Activated CD4-positive, alpha-beta T cell treated with anti-CD3 and anti-CD28 coated beads, Interleukin-2, amount 50 U/mL, for 4 hours (primary cell): Measurements from ENCODE around the gene RALB.

Experiments used
- DNase-seq, 2 experiments: peaks; one replicate each; pipeline ENCODE4 v3.0.0-alpha.2; 2020

The RALB gene

GRCh38 chr2:120252225-120253020 is at the start of gene RALB:
Gene RALB (plus strand): TSS chr2:120252852. CDS start chr2:120278665, 25,813 bp downstream.
- DNase-seq: peak; percentile 98

- DNase-seq: no peak
Observed at GRCh38 chr2:120203251-120204021, 49.2 kb upstream of the RALB start.

- no peak for DNase-seq
Observed at GRCh38 chr2:120204022-120204405, 48.6 kb upstream of the RALB start.

DNA sequence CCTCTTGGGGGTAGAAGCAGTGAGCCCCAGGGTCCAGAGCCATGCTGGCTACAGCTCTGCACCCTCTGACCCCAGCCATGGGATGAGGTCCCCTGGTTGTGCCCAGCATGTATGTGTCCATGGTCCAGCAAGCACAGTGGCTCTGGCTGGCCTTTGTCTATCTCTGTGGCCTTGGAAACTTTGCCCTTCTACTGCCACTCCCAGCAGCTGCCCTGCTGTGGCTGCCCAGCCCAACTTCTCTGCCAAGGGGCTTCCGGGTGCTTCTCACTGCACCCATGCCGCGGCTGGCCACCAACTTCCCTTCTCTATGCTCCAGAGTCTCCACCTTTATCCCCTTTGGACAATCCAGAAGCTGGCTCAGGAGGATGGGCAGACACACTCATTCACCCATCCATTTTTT is 48.2 kb upstream of the RALB start:
- DNase-seq: no peak

DNA sequence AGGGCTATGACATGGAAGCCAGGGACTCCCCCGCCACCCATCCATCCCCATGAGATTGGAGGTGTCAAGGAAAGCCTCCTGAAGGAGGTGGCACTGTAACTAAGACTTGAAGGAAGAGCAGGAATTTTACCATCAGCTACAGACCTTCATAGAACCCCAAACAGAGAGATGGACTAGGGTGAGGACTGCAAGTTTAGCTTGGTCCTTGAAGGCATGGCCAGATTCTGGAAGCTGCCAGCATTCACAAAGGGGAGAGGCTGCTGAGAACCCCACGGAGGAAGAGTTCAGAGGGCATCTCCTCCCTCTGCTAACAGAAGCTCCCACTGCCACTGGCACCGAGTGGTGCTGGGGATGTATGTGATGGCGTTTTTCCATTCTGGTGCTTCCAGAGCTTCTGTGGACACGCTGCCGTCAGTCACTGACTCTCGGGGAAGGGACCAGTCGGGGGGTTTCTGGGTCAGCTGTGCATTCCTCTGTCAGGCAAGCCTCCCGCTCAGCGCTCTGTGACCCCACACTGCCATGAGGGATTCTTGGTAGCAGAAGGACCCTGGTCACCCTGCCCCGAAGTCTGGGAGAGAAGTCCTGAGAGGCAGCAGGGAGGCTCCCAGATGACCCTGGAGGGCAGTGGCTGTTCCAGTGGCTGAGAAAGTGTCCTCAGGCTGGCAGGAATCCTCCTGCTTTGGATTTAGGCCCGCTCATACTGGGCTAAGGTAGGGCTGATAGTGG is 47.5 kb upstream of the RALB start:
- DNase-seq: no peak

GRCh38 chr2:120206022-120206581 is 46.5 kb upstream of the RALB start:
- peak in 1 of 2 experiments; percentile 24 for DNase-seq

GRCh38 chr2:120208381-120209353 is 44.0 kb upstream of the RALB start:
- DNase-seq: no peak

GRCh38 chr2:120209427-120210269 is 43.0 kb upstream of the RALB start:
- DNase-seq: no peak

GRCh38 chr2:120210270-120210693 is 42.4 kb upstream of the RALB start:
- DNase-seq: no peak

GRCh38 chr2:120218181-120218580 is 34.5 kb upstream of the RALB start:
- DNase-seq: no peak

DNA sequence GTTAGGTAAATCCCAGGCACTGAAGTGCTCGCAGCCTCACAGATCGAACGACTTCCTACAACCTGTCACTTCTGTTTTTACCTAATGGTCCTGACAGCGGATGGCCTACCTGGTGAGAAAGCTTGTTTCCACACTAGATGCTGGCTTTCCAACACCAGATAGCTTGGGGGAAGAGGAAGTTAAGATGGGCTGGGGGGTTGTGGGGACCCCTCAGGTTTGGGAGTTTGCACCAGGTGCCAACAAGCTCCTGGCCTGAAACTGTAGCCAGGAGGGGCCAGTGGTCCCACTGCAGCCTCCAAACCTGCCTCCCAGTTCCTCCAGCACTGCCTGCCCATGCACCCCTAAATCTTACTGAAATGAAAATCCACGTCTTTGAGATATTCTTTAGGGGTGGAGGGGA is 33.4 kb upstream of the RALB start:
- no peak for DNase-seq

DNA sequence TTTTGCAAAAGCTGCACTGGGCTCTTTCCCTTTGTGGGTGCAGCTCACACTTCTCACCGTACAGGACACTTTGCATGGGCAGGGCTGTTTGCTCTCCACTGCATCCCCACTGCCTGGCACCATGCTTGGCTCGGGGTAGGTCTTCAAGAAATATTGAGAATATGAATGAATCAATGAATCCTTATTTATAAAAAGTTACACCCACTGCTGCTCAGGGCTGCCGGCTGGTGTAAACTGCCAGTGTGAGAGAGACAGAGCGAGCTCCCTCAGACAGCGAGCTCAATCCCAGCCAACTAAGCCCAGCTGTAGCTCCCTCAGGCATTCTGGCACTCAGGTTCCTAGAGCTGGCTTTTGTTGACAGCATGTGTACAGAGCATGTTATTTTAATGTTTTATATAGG is 32.9 kb upstream of the RALB start:
- DNase-seq: no peak

DNA sequence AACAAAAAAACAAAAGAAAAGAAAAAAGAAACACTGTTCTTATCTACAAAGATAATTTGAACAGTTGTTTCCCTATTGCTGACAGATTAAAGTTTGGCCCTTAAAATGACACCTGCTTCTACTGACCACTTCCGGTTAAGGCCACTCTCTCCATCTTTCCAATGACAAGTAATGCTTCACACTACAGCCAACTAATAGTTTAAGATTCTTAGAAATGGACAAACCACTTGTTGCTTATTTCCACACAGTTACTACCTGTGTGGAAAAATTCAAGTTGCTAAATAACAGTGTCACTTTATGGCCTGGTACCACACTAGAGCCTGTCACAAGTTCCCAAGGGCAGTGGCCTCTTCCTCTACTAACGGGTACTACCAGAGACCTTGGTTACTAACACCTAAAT is 31.9 kb upstream of the RALB start:
- DNase-seq: no peak

DNA sequence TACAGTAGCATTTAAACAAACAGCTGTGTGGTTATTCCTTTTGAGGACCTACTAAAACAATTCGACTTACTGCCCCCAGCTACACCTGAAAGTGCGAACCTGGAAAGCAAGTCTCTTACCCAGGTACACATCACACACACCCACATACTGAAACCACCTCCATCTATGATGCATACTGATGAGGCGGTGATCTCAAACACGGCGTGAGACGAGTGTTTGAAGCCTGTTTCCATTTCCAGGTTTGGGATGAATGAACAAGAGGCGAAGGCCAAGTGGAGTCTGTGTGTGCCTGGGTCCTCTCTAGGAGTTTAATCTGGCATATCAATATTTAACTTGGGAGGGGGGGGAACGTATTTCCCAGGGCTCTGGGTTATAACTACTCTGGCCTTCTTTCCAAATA is 31.0 kb upstream of the RALB start:
- DNase-seq: no peak

DNA sequence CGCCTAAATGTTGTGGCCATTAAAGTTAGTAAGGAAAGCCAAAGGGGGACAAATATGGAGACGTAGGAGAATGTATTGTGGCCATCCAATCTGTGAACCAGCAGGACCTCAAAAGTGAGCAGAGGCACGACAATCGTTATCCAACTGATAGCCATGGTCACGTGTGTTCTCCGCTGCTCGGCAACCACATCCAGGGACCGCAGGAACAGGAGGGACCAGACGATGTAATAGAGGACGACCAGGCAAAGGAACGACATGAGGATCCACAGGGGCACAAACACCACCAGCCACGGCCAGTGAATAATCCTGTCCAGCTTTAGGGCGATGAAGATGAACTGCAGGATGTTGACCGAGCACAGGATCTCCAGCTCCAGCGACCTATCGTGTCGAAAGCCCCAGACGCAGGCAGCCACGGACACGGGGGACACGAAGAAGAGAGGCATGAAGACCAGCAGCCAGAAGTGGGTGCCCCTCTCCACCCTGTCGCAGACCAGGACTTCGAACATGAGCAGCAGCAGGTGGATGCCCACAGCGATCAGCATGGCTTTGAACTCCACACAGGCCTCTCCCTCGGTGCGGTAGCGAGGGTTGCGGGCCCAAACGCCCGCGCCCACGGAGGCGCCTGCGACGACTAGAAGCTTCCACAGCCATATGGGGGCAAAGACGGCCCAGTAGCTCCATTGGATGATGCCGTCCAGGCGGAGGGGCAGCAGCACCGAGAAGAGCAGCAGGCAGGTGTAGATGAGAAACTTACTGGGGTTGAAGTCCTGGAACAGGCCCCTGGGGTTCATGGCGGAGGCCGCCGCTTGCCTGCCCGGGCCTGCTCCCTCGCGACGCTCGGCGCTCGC is 30.2 kb upstream of the RALB start:
- DNase-seq: no peak

GRCh38 chr2:120223034-120223912 is 29.4 kb upstream of the RALB start, which contains the start of gene TMEM185B:
Gene TMEM185B (minus strand): TSS chr2:120223400. CDS start chr2:120222976, 424 bp downstream.
- DNase-seq: peak; percentile 90

GRCh38 chr2:120224256-120224655 is 28.4 kb upstream of the RALB start:
- no peak for DNase-seq

GRCh38 chr2:120224735-120225548 is 27.7 kb upstream of the RALB start:
- DNase-seq: no peak
